ENCODE results near the gene SLC8A1. TPM values are rescaled to one million over a fixed set of nuclear protein-coding genes. Genes with fewer than 3 reads are reported as not detected.

The SLC8A1 gene
- 1 to 10 TPM; 1.9 to 2.3 TPM for total RNA-seq

DNA sequence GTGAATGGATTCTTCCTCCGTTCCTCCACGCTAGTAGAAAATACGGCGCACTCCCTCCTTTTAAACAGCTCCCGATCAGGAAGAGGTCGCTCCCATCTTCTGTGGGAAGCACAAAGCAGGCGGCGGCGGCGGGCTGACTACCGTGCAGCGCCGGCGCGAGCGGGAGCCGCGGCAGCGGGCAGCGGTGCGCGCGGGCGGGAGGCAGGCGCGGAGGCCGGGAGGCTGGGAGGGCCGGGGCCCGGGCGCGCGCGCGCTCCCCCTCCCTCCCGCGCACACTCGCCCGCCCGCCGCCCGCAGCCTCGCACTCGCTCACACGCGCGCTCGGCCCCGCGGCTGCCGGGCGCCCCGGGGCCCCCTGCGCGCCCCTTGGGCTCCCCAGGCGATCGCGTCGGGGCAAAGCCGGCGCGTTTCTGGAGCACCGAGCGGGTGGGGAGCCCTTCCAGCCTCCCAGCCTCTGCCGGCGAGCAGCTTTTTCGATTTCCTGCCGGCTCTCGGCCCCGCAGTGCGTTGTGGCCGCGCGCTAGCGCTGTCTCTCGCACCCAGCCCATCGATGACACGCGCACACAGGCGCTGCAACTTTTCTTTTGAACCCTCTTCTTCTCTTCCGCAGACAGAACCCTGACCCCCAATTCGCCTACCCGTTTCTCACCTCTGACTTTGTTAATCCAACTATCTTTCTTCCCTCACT is at the start of gene SLC8A1:
Gene SLC8A1, minus strand, starts transcription at position 173 of the 688 bp plus-strand sequence.
- Mint-ChIP-seq H3K4me1 (peaks cover 22% of the 10 kb centered on the region), H3K27ac (peak within 1 kb of the TSS; percentile 34), H3K9me3 (ENCODE audit: low read depth) (no peaks in the 10 kb centered on the region), H3K4me3 (peak within 1 kb of the TSS; percentile 76), H3K27me3 (peaks cover 37% of the 10 kb centered on the region), H3K36me3 (ENCODE audit: low read depth) (peaks cover 1% of the 10 kb centered on the region)
- intact Hi-C loops (cut with DNase I, micrococcal nuclease): loop anchor here (5.0 to 10.0 kb wide), 3 partner anchors 100 to 540 kb away; no protein-coding TSS in a partner anchor
- ATAC-seq (peak; percentile 58), DNase-seq (peak; percentile 46)
- CTCF ChIA-PET: no interaction called here
- POLR2A ChIA-PET: no interaction called here

DNA sequence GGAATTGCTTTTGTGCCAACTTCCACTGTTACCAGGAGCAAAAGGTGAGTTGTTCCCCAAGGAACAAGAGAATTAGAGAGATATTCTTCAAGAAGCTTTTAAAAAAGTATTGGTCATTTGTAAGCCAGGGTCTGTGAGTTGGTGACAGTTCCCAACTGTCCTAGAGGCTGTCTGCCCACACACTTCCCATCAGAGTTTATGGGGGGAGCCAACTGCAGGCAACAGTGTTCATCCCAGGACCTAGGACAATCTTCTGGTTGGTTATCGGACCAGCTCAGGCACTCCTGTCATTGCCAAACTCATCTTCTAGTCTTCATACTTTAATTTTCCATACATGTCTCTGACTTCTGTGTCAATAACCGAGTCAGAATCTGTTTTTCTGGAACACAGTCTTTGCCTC is 47.5 kb upstream of the SLC8A1 start:
- intact Hi-C loops (cut with DNase I, micrococcal nuclease): no loop called here
- H3K4me1 Mint-ChIP-seq: no peaks in the 10 kb centered on the region
- CTCF ChIA-PET: no interaction called here
- POLR2A ChIA-PET: no interaction called here
- H3K4me3 Mint-ChIP-seq: no peak overlapping the region
- no peak for ATAC-seq
- no peaks in the 10 kb centered on the region for H3K36me3 Mint-ChIP-seq (ENCODE audit: low read depth)
- peaks cover 2% of the 10 kb centered on the region for H3K27me3 Mint-ChIP-seq
- no peaks in the 10 kb centered on the region for H3K9me3 Mint-ChIP-seq (ENCODE audit: low read depth)
- no peak for DNase-seq
- no peak overlapping the region for H3K27ac Mint-ChIP-seq

DNA sequence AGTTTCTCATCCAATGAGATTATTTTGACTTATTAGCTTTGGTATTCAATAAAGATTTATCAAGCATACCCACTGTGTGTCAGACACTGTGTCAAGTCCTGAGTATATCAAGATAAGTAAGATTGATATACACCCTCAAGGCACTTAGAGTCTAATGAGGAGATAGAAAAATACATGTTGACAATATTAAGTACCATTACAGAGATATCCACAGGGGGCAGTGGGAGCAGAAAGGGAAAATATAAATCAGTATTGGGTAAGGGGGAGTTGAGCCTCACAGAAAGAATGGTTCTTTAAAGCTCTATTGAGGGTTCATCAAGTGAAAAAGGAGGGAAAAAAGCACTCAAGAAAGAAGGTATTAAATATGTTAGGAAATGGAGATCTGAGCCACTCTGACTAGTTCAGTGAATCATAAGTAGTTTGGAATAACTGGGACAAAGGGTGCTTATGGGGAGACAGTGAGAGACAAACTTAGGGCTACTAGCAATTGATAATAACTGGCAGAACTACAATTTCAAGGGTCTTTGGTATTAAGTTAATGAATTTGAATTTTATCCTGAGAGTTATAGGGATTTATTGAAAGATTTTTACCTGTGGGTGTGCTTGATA is 45.5 kb upstream of the SLC8A1 start:
- Mint-ChIP-seq H3K4me1 (no peaks in the 10 kb centered on the region), H3K36me3 (ENCODE audit: low read depth) (no peaks in the 10 kb centered on the region), H3K9me3 (ENCODE audit: low read depth) (no peaks in the 10 kb centered on the region), H3K4me3 (no peak overlapping the region), H3K27ac (no peak overlapping the region), H3K27me3 (peaks cover 2% of the 10 kb centered on the region)
- ATAC-seq (no peak), DNase-seq (no peak)
- ChIA-PET POLR2A (no interaction called here), CTCF (no interaction called here)
- intact Hi-C loops (cut with DNase I, micrococcal nuclease): no loop called here

DNA sequence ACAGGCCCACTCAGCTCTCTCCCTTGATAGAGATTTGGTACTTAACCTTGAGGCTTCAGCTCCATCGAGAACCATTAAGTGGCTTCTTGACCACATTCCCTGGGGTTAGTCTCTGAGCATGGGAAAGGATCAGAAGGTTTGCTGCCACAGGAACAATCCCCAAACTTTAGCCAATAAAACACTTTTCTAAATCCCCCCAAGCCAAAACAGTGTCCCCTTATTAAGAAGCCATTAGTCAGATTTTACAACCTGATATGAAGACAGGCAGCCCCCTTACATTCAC is 37.7 kb upstream of the SLC8A1 start:
- POLR2A ChIA-PET: no interaction called here
- Mint-ChIP-seq H3K9me3 (ENCODE audit: low read depth) (no peaks in the 10 kb centered on the region), H3K27me3 (no peaks in the 10 kb centered on the region), H3K4me3 (peak overlapping the region; percentile 50), H3K36me3 (ENCODE audit: low read depth) (no peaks in the 10 kb centered on the region), H3K4me1 (peaks cover 15% of the 10 kb centered on the region), H3K27ac (peak overlapping the region; percentile 27)
- no peak for ATAC-seq
- no peak for DNase-seq
- intact Hi-C loops (cut with DNase I, micrococcal nuclease): no loop called here
- CTCF ChIA-PET: interaction anchor here (0.8 to 1.0 kb wide), 2 partner anchors 8 to 145 kb away, joined by 3 to 4 read pairs; no protein-coding TSS in a partner anchor

DNA sequence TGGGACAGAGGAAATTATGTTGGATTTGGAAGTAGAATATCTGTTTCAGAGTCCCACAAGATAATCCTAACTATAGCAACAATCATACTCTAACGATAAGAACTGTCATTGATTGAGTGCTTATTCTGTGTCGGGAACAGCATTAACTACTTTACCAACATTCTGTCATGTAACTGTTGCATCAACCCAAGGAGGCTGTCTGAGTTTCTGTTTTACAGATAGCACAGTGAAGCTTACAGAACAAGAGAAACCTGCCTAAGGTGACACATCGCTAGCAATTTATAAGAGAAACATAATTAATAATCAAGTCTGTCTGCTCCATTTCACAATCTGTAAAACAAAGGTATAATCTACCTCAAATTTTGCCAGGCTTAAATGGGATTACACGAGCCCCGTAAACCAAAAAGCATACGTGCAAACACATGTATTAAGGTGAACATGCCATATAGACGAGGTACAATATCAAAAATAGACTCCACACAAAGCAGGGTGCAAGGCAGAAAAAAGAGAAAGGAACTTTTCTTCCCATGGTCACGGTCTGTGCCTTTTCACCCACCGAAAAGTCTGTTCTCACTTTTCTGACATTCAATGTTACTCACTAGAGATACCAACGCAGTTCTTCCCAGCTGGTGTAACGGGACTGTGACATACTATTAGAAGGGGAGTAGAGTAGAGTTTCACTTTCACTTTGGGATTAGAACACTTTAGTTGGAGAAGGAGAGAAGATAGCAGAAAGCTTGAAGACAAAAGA is 37.2 kb upstream of the SLC8A1 start:
- no peaks in the 10 kb centered on the region for H3K27me3 Mint-ChIP-seq
- peak overlapping the region; percentile 27 for H3K27ac Mint-ChIP-seq
- intact Hi-C loops (cut with DNase I, micrococcal nuclease): no loop called here
- peak overlapping the region; percentile 50 for H3K4me3 Mint-ChIP-seq
- POLR2A ChIA-PET: no interaction called here
- DNase-seq: peak; percentile 5
- peak; percentile 63 for ATAC-seq
- H3K36me3 Mint-ChIP-seq (ENCODE audit: low read depth): no peaks in the 10 kb centered on the region
- CTCF ChIA-PET: interaction anchor here (0.8 to 1.0 kb wide), 2 partner anchors 8 to 145 kb away, joined by 3 to 4 read pairs; no protein-coding TSS in a partner anchor
- H3K9me3 Mint-ChIP-seq (ENCODE audit: low read depth): no peaks in the 10 kb centered on the region
- peaks cover 15% of the 10 kb centered on the region for H3K4me1 Mint-ChIP-seq

DNA sequence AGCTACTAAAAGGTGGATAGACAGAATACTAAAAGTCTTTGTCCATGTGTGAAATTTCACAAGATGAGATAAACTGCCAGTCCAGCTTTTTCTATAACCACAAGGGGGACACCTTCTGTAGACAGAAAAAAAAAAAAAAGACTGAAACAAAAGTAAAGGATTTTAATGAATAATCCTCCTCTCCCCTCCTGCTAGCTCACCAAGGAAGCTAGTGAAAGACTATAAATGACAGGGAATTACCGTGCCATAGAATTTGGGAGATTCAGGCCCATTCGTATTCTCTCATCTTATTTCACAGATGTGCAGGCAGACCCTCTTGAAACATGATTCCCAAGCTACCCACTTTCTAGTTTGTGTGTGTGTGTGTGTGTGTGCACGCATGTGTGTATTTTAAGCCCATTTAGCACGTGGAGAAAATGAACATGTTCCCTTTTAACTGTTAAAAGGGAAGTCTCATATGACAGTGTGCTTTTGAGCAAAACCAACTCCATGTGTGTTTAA is 36.3 kb upstream of the SLC8A1 start:
- CTCF ChIA-PET: interaction anchor here (0.7 kb wide), 2 partner anchors 70 to 1408 kb away, joined by 3 read pairs; no protein-coding TSS in a partner anchor
- Mint-ChIP-seq H3K9me3 (ENCODE audit: low read depth) (no peaks in the 10 kb centered on the region), H3K36me3 (ENCODE audit: low read depth) (no peaks in the 10 kb centered on the region), H3K27ac (no peak overlapping the region), H3K27me3 (no peaks in the 10 kb centered on the region), H3K4me1 (peaks cover 15% of the 10 kb centered on the region), H3K4me3 (no peak overlapping the region)
- ATAC-seq: no peak
- POLR2A ChIA-PET: no interaction called here
- intact Hi-C loops (cut with DNase I, micrococcal nuclease): no loop called here
- DNase-seq: no peak

DNA sequence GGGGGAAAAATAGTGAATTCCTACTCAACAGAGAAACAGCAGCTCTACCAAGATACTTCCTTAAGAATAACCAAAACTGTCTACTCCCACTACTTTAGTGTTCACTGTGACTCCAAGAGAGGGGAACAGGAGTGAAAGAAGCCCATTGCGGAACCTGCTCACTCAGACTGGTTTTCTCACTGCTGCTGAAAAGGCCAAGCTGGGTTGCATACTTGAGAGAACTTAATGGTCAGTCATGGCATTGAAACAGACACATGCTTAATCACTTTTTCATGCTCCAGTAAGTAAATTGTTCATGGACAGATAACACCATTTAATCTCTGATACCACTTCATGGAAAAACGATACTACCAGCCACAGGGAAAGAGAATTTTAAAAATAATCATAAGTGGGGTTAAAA is 35.7 kb upstream of the SLC8A1 start:
- CTCF ChIA-PET: interaction anchor here (0.7 kb wide), 1 partner anchor 70 kb away, joined by 3 read pairs; no protein-coding TSS in a partner anchor

DNA sequence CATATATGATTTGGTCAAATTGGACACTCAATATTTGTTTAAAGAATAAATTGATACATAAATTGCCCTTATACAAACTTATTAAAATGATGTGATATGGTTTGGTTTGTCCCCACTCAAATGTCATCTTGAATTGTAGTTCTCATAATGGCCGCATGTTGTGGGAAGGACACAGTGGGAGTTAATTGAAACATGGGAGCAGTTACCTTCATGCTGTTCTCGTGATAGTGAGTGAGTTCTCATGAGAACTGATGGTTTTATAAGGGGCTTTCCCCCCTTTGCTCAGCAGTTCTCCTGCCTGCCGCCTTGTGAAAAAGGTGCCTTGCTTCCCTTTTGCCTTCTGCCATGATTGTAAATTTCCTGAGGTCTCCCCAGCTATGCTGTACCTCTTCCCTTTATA is 34.0 kb upstream of the SLC8A1 start:
- Mint-ChIP-seq H3K27ac (no peak overlapping the region), H3K36me3 (ENCODE audit: low read depth) (no peaks in the 10 kb centered on the region), H3K4me3 (no peak overlapping the region), H3K9me3 (ENCODE audit: low read depth) (no peaks in the 10 kb centered on the region), H3K4me1 (peaks cover 15% of the 10 kb centered on the region), H3K27me3 (no peaks in the 10 kb centered on the region)
- POLR2A ChIA-PET: no interaction called here
- no peak for DNase-seq
- CTCF ChIA-PET: no interaction called here
- intact Hi-C loops (cut with DNase I, micrococcal nuclease): no loop called here
- no peak for ATAC-seq

More for the DNA sequence above, 35.7 kb upstream of the SLC8A1 start:
- Mint-ChIP-seq H3K4me3 (no peak overlapping the region), H3K4me1 (peaks cover 15% of the 10 kb centered on the region), H3K36me3 (ENCODE audit: low read depth) (no peaks in the 10 kb centered on the region), H3K27me3 (no peaks in the 10 kb centered on the region), H3K27ac (no peak overlapping the region), H3K9me3 (ENCODE audit: low read depth) (no peaks in the 10 kb centered on the region)
- POLR2A ChIA-PET: no interaction called here
- intact Hi-C loops (cut with DNase I, micrococcal nuclease): no loop called here
- ATAC-seq (no peak), DNase-seq (no peak)

DNA sequence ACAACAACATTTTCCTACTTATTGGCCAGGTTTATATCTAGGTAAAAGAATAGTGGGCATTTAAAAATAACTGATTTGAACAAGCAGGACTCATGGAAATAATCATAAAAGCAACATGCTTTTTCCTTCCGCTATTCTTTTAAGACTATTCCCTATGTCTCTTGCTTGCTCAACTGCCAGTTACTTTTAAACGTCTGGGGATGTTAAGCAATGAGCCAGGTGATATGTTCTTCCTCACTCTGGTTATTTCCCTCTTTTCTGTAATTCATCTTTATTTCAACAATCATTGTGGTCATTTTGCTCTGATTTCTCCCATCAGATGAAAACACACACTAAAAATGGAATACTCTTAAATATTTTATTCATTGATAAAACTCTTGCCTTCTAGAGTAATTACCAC is 33.4 kb upstream of the SLC8A1 start:
- intact Hi-C loops (cut with DNase I, micrococcal nuclease): no loop called here
- no peak overlapping the region for H3K4me3 Mint-ChIP-seq
- DNase-seq (no peak), ATAC-seq (no peak)
- H3K4me1 Mint-ChIP-seq: peaks cover 15% of the 10 kb centered on the region
- ChIA-PET CTCF (no interaction called here), POLR2A (no interaction called here)
- no peak overlapping the region for H3K27ac Mint-ChIP-seq
- H3K36me3 Mint-ChIP-seq (ENCODE audit: low read depth): no peaks in the 10 kb centered on the region
- no peaks in the 10 kb centered on the region for H3K27me3 Mint-ChIP-seq
- no peaks in the 10 kb centered on the region for H3K9me3 Mint-ChIP-seq (ENCODE audit: low read depth)

DNA sequence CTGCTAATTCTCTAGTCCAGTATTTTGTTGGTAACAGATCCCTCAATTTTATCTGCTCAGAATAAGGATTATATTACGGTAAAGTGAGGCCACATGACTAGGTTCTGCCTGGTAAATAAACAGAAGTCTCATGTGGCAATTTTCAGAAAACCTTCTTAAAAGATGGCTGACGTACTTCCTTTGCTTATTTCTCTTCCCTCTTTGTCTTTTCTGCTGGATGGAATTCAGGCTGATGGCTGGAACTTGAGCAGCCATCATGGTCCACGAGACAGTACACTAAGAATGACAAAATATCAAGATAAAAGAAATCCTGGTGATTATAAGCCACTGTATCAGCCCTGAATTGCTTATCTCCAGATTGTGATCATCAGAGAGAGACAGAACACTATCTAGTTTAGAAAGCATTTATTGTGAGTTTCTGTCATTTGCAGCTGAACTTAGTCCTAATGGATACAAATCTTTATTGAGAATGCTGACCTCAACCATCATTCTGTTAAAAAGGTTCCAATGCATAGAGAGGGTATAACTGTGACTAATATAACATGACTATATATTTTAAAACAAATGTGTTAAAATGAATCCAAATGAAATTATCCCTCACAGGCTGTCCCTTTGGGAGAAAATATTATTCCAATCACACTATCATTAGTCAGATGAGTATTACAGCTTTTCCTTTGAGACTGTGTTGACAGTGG is 31.8 kb upstream of the SLC8A1 start:
- Mint-ChIP-seq H3K9me3 (ENCODE audit: low read depth) (no peaks in the 10 kb centered on the region), H3K36me3 (ENCODE audit: low read depth) (no peaks in the 10 kb centered on the region), H3K27me3 (no peaks in the 10 kb centered on the region), H3K27ac (no peak overlapping the region), H3K4me3 (no peak overlapping the region), H3K4me1 (peaks cover 3% of the 10 kb centered on the region)
- intact Hi-C loops (cut with DNase I, micrococcal nuclease): no loop called here
- ChIA-PET CTCF (no interaction called here), POLR2A (no interaction called here)
- ATAC-seq (no peak), DNase-seq (no peak)

DNA sequence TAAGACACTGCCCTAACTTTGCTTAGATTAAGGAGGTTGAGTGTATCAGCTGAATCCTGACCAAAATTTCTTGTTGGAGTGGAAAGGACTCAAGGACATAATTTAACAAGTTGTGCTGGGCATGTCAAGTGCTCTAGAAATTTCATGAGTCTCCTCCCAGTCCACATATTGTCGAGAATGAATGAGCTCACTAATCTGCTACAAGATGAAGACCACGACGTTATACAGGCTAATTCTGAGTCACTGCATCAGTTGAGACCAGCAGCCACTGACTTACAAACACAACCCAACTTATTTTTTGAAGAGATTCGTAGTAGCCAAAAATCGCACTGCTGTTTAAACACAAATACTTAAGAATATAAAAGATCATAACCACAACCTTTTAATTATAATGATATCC is 28.7 kb upstream of the SLC8A1 start:
- H3K27me3 Mint-ChIP-seq: no peaks in the 10 kb centered on the region
- no peak overlapping the region for H3K27ac Mint-ChIP-seq
- no peak overlapping the region for H3K4me3 Mint-ChIP-seq
- H3K4me1 Mint-ChIP-seq: no peaks in the 10 kb centered on the region
- intact Hi-C loops (cut with DNase I, micrococcal nuclease): no loop called here
- H3K9me3 Mint-ChIP-seq (ENCODE audit: low read depth): no peaks in the 10 kb centered on the region
- H3K36me3 Mint-ChIP-seq (ENCODE audit: low read depth): no peaks in the 10 kb centered on the region
- ATAC-seq (no peak), DNase-seq (no peak)
- CTCF ChIA-PET: interaction anchor here (0.6 to 1.0 kb wide), 2 partner anchors 9 to 14 kb away, joined by 3 to 4 read pairs; no protein-coding TSS in a partner anchor
- POLR2A ChIA-PET: no interaction called here

Data from activated CD4-positive, alpha-beta T cell treated with anti-CD3 and anti-CD28 coated beads for 36 hours (primary cell).